Sigmoid colon (tissue), 4 donors: ENCODE results near the gene ADAM10.

ENCODE experiments used
- CTCF ChIP-seq, 4 experiments: fragments of 450-650 bp in 3 of 4; fragments of 200-600 bp in 1 of 4; IDR thresholded peaks; one replicate each; pipeline ENCODE4 v1.5.1; 2016 to 2019; ENCODE audit warnings: antibody characterized with exemption in 4 of 4, mild to moderate bottlenecking in 3 of 4, moderate library complexity in 2 of 4
- EP300 ChIP-seq, 4 donors: sonication (generic); formaldehyde crosslinking; IDR thresholded peaks; one replicate each; pipeline ENCODE4 v1.6.1; 2017; ENCODE audit warnings: antibody characterized with exemption in 4 of 4
- POLR2A ChIP-seq, 2 donors: fragments of 450-650 bp; IDR thresholded peaks; one replicate each; pipeline ENCODE4 v1.6.1; 2016; ENCODE audit warnings: antibody characterized with exemption in 2 of 2, mild to moderate bottlenecking in 2 of 2, moderate library complexity in 2 of 2
- POLR2AphosphoS5 ChIP-seq, 4 donors: sonication (generic); formaldehyde crosslinking; IDR thresholded peaks; one replicate each; pipeline ENCODE4 v1.6.1; 2017; ENCODE audit warnings: antibody characterized with exemption in 4 of 4

DNA sequence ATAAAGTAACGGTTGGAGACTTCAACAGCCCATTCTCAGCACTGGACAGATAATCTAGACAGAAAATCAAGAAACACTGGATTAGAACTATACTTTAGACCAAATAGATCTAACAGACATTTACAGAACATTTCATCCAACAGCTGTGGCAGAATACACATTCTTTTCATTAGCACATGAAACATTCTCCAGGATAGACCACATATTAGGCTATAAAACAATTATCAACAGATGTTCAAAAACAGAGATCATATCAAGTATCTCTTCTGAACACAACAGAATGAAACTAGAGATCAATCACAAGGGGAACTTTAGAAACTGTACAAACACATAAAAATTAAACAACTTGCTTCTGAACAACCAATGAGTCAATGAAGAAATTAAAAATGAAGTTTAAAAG, 133.3 kb downstream of the ADAM10 start:
- TF ChIP-seq CTCF (IDR thresholded peaks at IDR 0.05): no peak
- no peak for TF ChIP-seq EP300 (IDR thresholded peaks at IDR 0.05)
- TF ChIP-seq POLR2A (IDR thresholded peaks at IDR 0.05): no peak
- no peak for TF ChIP-seq POLR2AphosphoS5 (IDR thresholded peaks at IDR 0.05)
